Epithelial cell of esophagus (primary cell): Measurements from ENCODE around the gene ABTB2.

ENCODE experiments used
- DNase-seq: peaks from one replicate; pipeline ENCODE4 v3.0.0; 2010; ENCODE audit warnings: low read depth
- H3K4me3 ChIP-seq: 2 replicates; pipeline ENCODE4 v1.5.1; 2011; ENCODE audit warnings: mild to moderate bottlenecking, low read length, control low read depth
- CTCF ChIP-seq: IDR thresholded peaks from 2 replicates; pipeline ENCODE4 v1.5.1; 2011; ENCODE audit warnings: low read depth, mild to moderate bottlenecking, low read length, control low read depth, inconsistent platforms; ENCODE audit not compliant: insufficient read depth; ENCODE audit errors: missing control alignments

The ABTB2 gene

GRCh38 chr11:34356576-34356912, 1.3 kb downstream of the ABTB2 start:
- DNase-seq, result peak; percentile 50
- no peak for TF ChIP-seq CTCF
- H3K4me3 ChIP-seq, result peak overlapping the region; percentile 51

GRCh38 chr11:34356130-34356529, 1.7 kb downstream of the ABTB2 start:
- H3K4me3 ChIP-seq, result peak overlapping the region; percentile 51
- TF ChIP-seq CTCF, result no peak
- no peak for DNase-seq

- no peak for TF ChIP-seq CTCF
- no peak overlapping the region for H3K4me3 ChIP-seq
- DNase-seq, result no peak
Measured at GRCh38 chr11:34355726-34356125, 2.1 kb downstream of the ABTB2 start.

- no peak overlapping the region for H3K4me3 ChIP-seq
- no peak for TF ChIP-seq CTCF
- peak; percentile 49 for DNase-seq
Measured at GRCh38 chr11:34354782-34355181, 3.0 kb downstream of the ABTB2 start.

- H3K4me3 ChIP-seq, result no peak overlapping the region
- TF ChIP-seq CTCF, result no peak
- no peak for DNase-seq
Measured at GRCh38 chr11:34353881-34354280, 3.9 kb downstream of the ABTB2 start.

GRCh38 chr11:34351687-34352469, 5.9 kb downstream of the ABTB2 start:
- DNase-seq, result no peak
- H3K4me3 ChIP-seq, result no peak overlapping the region
- TF ChIP-seq CTCF, result no peak

GRCh38 chr11:34351051-34351450, 6.8 kb downstream of the ABTB2 start:
- no peak for TF ChIP-seq CTCF
- no peak for DNase-seq
- H3K4me3 ChIP-seq, result no peak overlapping the region
